ENCODE results near the gene PLPP4. TPM values are rescaled to one million over a fixed set of nuclear protein-coding genes. Genes with fewer than 3 reads are reported as not detected.

PLPP4 gene
- polyA plus RNA-seq, 3 donors = not detected

GRCh38 chr10:120483006-120483405 lies 26.0 kb downstream of the PLPP4 start:
- 67% methylated on average over 1 of the region's 3 CpGs for WGBS (ENCODE audit: insufficient coverage)
- no peak for TF ChIP-seq CTCF (IDR thresholded peaks at IDR 0.05)

GRCh38 chr10:120483651-120484301 lies 26.7 kb downstream of the PLPP4 start:
- no peak overlapping the region for H3K4me3 ChIP-seq (replicated peaks in 1 of 3; ENCODE audit: low read depth in 2 of 3, low read length in 3 of 3)
- no peaks in the 10 kb centered on the region for H3K79me2 ChIP-seq (ENCODE audit: insufficient read depth, low read length)
- Mint-ChIP-seq H3K27ac (no peak overlapping the region), H3K4me1 (no peaks in the 10 kb centered on the region), H3K36me3 (no peaks in the 10 kb centered on the region), H3K27me3 (ENCODE audit: low read depth in 3 of 3) (peaks cover 4 to 8% (median 5%) of the 10 kb centered on the region in 3 donors), H3K9me3 (peaks cover 7 to 19% (median 15%) of the 10 kb centered on the region in 7 donors), H3K4me3 (no peak overlapping the region)
- H3K9ac ChIP-seq (ENCODE audit: insufficient read depth, low read length, poor library complexity, severe bottlenecking) = no peak overlapping the region
- TF ChIP-seq CTCF (IDR thresholded peaks at IDR 0.05) = no peak
- no peaks in the 10 kb centered on the region for H3K36me3 ChIP-seq (replicated peaks in 1 of 2; ENCODE audit: control insufficient read depth in 1 of 2, insufficient read depth in 2 of 2, low read length in 2 of 2)
- peaks cover 0 to 4% of the 10 kb centered on the region in 2 donors for H3K9me3 ChIP-seq (replicated peaks in 1 of 2; ENCODE audit: control insufficient read depth in 1 of 2, insufficient read depth in 1 of 2, low read length in 2 of 2)
- H3K27me3 ChIP-seq (ENCODE audit: control insufficient read depth in 2 of 2, insufficient read depth in 2 of 2, low read length in 2 of 2) = no peaks in the 10 kb centered on the region
- no peak overlapping the region for H3K4me2 ChIP-seq (replicated peaks; ENCODE audit: extremely low read depth, low read length, poor library complexity, severe bottlenecking)
- no peak overlapping the region for H2AFZ ChIP-seq (ENCODE audit: insufficient read depth, low read depth, low read length, poor library complexity, severe bottlenecking)
- H3K4me1 ChIP-seq (ENCODE audit: control insufficient read depth in 1 of 2, insufficient read depth in 2 of 2, low read length in 2 of 2) = no peaks in the 10 kb centered on the region
- 100% methylated on average over 2 of the region's 2 CpGs for WGBS (ENCODE audit: insufficient coverage)
- H3K27ac ChIP-seq (ENCODE audit: low read depth in 1 of 2, low read length in 2 of 2) = no peak overlapping the region
- no peak for DNase-seq
- H4K20me1 ChIP-seq (ENCODE audit: insufficient read depth, low read length) = no peaks in the 10 kb centered on the region
- intact Hi-C loops (cut with micrococcal nuclease) = no loop called here

More at GRCh38 chr10:120483006-120483405, 26.0 kb downstream of the PLPP4 start:
- Histone ChIP-seq H3K27me3 (ENCODE audit: control insufficient read depth in 2 of 2, insufficient read depth in 2 of 2, low read length in 2 of 2) (no peaks in the 10 kb centered on the region), H3K4me3 (replicated peaks in 1 of 3; ENCODE audit: low read depth in 2 of 3, low read length in 3 of 3) (no peak overlapping the region), H3K36me3 (replicated peaks in 1 of 2; ENCODE audit: control insufficient read depth in 1 of 2, insufficient read depth in 2 of 2, low read length in 2 of 2) (no peaks in the 10 kb centered on the region), H3K4me1 (ENCODE audit: control insufficient read depth in 1 of 2, insufficient read depth in 2 of 2, low read length in 2 of 2) (no peaks in the 10 kb centered on the region), H3K4me2 (replicated peaks; ENCODE audit: extremely low read depth, low read length, poor library complexity, severe bottlenecking) (no peak overlapping the region), H4K20me1 (ENCODE audit: insufficient read depth, low read length) (no peaks in the 10 kb centered on the region), H2AFZ (ENCODE audit: insufficient read depth, low read depth, low read length, poor library complexity, severe bottlenecking) (no peak overlapping the region), H3K27ac (ENCODE audit: low read depth in 1 of 2, low read length in 2 of 2) (no peak overlapping the region), H3K9me3 (replicated peaks in 1 of 2; ENCODE audit: control insufficient read depth in 1 of 2, insufficient read depth in 1 of 2, low read length in 2 of 2) (peaks cover 0 to 4% of the 10 kb centered on the region in 2 donors), H3K79me2 (ENCODE audit: insufficient read depth, low read length) (no peaks in the 10 kb centered on the region), H3K9ac (ENCODE audit: insufficient read depth, low read length, poor library complexity, severe bottlenecking) (no peak overlapping the region)
- no peaks in the 10 kb centered on the region for H3K4me1 Mint-ChIP-seq
- intact Hi-C loops (cut with micrococcal nuclease) = no loop called here
- DNase-seq = no peak
- peaks cover 7 to 19% (median 15%) of the 10 kb centered on the region in 7 donors for H3K9me3 Mint-ChIP-seq
- no peak overlapping the region for H3K27ac Mint-ChIP-seq
- no peak overlapping the region for H3K4me3 Mint-ChIP-seq
- no peaks in the 10 kb centered on the region for H3K36me3 Mint-ChIP-seq
- peaks cover 4 to 8% (median 5%) of the 10 kb centered on the region in 3 donors for H3K27me3 Mint-ChIP-seq (ENCODE audit: low read depth in 3 of 3)

Measured in CD14-positive monocyte (primary cell).